NOMO-1 treated with DMSO at 0.1 percent for 48 hours (cell line): ENCODE measurements around the gene PES1.
"Not testable (repeated sequence)": the region's sequence is repeated elsewhere in the genome, so short reads cannot be mapped to it uniquely, and the experiment has no call there.

Source experiments
- DNase-seq: peaks from one replicate; lab custom pipeline; 2025; ENCODE audit not compliant: unreplicated experiment; lab: John Stamatoyannopoulos, UW

The PES1 gene

DNA sequence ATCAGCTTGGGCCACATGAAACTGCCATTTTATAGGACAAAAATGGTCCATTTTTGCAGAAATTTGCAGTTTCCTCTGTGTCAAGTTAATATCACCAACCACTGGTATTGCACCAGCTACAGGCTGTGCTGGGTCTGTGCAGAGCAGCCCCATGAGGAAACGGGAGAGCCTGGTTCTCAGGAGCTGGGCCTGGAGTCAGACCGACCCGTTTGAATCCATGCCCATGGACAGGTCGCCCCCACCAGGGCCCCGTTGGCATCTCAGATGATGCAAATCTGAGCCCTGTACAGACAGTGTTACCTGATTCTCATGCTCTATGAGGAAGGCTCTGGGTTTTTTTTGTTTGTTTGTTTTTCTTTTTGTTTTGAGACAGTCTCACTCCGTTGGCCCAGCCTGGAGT is 35.3 kb downstream of the PES1 start:
- DNase-seq: no peak

DNA sequence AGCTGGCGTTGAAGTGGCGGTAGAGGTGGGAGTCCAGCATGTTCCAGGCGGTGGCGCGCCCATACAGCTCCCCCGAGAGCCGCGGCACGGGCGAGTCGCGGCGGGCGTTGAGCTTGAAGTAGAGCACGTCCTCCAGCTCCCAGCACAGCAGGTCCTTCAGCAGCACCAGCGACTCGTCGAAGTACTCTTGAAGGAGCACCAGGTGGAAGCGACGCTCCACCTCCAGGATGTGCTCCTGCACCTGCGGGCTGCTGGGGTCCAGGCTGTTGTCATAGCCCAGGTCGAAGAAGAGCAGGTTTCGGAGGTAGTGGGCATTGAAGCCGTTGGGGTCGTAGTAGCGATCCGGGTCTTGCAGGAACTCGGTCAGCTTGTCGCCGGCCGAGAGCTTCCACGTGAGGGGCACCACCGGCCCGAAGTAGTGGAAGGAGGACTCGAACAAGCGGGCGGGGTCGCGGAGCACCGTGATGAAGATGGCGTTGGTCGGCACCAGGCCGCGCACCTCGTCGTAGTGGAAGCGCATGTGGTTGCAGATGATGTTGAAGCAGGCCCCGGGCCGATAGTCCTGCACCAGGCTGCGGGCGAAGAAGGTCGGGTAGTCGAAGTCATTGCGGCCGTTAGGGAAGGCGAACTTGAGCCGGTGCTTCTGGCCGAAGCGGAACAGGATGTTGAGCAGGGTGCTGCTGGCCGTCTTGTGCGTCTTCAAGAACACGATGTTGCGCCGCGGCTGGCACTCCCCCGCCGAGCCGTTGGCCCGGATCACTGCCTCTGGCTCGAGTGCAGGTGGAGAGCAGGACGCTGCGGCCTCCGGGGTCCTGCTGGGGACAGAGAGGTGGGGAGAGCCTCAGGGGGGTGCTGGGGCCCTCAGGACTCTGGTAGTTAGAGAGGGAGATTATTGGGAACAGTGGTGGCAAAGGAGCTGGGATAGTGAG is 36.2 kb downstream of the PES1 start:
- DNase-seq: no peak

DNA sequence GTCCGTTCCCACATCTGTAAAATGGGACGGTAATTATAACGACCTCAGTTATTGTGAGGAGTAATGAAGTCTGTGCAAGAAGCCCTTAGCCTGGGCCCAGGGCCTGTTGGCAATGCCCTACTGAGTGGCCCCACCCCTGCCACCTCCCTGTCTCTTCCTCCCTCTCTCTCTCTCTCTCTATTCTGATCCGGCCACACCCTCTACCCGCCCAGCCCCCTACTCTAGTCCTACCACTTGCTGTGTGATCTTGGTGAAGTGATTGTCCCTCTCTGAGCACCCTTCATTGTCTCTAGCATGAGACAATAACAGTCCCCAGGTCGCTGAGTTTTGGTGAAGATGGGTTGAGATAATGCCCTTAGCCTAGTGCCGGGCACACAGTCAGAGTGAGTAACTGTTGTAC is 37.7 kb downstream of the PES1 start:
- no peak for DNase-seq

DNA sequence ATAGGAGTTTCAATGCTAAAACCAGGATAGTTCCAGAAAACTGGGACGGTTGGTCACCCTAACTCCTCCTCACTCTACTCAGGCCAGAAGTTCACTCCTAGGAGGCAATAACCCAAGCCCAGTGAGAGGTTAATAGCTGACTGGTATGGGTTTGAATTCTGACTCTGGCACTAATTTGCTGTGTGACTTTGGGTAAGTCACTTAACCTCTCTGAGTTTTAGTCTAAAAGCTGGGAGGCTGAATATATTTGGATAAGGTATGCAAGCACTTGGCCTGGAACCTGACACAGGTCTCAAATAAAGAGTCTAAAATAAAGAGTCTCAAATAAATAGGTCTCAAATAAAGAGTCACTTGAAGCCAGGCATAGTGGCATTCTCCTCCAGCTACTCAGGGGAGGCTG is 39.0 kb downstream of the PES1 start:
- DNase-seq: no peak

DNA sequence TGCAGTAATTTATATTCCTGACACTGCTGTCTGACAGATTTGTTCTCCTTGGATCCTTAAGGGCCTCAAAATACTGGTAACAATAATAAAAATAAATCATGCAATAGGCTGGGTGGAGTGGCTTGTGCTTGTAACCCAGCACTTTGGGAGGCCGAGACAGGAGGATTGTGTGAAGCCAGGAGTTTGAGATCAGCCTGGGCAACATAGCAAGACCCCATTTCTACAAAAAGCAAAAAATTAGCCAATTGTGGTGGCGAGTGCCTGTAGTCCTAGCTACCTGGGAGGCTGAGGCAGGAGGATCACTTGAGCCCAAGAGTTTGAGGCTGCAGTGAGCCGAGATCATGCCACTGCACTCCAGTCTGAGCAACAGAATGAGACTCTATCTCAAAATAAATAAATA is 39.9 kb downstream of the PES1 start:
- not testable (repeated sequence) for DNase-seq

DNA sequence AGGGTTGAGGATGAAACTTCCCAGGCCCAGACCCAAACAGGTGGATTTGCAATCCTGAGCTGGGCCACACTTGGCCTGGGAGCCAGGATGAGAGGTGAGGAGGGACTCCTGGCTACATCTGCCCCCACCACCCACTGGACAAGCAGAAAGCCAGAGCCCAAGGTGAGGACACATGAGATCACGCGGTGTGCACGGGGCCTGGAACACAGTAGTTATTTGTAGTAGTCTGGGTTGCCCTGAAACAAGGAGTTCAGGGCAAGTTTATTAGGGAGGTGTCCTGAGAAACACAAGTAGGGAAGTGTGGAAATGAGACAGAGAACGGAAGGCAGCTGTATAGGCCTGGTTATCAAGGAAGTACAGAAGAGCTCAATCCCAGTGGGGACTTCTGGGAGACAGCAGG is 44.5 kb downstream of the PES1 start:
- no peak for DNase-seq

DNA sequence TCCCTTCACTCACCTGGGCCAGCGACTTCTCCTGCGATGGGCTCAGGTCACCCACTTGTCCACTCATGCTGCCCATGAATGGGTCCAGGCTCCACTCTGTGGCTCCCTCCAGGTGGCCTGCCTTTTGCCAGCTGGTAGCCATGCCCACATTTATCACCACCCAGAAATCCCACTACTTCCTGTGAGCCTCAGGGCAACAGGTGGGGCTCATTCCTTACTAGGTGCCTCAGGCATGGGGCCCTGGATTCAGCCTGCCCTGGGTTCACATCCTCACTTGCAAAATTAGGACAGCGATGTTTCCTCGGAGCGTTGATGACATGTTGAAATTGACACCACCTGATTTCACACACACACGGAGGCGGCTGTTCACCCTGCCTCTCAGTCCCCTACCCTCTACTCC is 45.1 kb downstream of the PES1 start, which contains the start of gene SEC14L6:
SEC14L6 (minus strand) TSS at position 126 of the 400 bp plus-strand sequence; CDS start at position 67, 59 bp downstream.
- no peak for DNase-seq

DNA sequence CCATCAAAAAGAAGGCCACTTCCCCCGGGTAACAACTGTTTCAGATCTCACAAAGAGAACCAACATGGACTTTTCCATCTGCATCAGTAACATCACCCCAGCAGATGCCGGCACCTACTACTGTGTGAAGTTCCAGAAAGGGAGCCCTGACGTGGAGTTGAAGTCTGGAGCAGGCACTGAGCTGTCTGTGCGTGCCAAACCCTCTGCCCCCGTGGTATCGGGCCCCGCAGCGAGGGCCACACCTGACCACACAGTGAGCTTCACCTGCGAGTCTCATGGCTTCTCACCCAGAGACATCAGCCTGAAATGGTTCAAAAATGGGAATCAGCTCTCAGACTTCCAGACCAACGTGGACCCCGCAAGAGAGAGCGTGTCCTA is 48.9 kb downstream of the PES1 start:
- DNase-seq: no peak

DNA sequence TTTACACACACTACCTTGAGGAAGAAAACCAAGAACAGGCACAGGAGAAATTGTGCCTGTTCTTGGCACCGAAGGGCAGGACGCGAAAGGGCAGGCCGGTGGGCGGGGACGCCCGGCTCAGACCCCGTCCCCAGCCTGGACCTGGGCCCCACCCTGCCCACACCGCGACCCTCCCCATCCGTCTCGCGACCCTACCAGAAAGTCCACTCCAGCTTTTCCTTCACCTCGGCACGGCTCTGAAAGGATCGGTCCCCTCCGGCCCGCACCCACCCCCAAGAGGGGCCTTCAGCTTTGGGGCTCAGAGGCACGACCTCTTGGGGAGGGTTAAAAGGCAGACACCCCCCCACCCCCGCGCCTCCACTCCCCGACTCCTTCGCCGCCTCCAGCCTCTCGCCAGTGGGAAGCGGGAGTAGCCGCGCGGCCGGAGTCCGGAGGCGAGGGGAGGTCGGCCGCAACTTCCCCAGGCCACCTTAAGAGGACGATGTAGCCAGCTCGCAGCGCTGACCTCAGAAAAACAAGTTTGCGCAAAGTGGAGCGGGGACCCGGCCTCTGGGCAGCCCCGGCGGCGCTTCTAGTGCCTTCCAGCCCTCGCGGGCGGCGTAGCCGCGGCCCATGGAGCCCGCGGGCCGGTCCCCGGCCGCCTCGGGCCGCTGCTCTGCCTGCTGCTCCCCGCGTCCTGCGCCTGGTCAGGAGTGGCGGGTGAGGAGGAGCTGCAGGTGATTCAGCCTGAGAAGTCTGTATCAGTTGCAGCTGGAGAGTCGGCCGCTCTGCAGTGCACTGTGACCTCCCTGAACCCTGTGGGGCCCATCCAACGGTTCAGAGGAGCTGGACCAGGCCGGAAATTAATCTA is 49.5 kb downstream of the PES1 start:
- DNase-seq: no peak

DNA sequence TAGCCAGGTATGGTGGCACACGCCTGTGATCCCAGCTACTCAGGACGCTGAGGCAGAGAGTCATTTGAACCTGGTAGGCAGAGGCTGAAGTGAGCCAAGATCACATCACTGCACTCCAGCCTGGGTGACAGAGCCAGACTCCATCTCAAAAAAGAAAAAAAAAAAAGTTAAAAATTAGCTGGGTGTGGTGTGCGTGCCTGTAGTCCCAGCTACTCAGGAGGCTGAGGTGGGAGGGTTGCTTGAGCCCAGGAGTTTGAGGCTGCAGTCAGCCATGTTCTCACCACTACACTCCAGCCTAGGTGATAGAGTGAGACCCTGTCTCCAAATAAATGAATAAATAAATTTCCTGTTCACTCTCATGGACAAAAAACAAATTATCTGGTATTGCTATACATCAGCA is 50.2 kb downstream of the PES1 start:
- not testable (repeated sequence) for DNase-seq

DNA sequence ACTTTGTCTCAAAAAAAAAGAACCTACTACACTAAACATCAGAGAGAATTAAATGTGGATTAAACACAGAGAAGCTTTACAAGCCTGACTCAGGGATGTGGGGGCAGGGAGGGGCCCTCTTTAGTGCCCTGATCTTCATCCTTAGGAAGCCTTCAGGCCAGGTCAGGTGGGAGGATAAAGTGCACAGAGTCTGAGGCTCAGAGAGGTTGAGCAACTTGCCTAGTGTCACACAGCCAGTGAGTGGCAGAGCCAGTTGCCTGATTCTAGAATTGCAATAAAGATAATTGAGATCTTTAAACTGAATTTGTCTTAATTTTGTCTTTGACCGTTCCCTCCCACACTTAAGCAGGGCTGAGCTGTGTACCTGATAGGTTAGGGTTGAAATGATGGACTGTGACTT is 52.3 kb downstream of the PES1 start:
- DNase-seq: no peak

DNA sequence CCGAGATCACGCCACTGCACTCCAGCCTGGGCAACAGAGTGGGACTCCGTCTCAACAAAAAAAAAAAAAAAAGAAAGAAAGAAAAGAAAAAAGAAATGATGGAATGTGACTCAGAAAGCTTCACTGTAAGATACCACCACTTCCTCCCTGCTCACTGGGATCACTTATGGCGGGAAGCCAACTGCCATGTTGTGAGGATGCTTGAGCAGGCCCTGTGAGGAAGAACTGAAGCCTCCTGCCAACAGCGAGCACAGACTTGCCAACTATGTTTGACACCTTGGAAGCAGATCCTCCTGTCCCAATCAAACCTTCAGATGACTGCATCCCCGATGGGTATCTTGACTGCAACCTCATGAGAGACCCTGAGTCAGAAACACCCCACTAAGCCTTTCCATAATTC is 53.4 kb downstream of the PES1 start:
- no peak for DNase-seq

DNA sequence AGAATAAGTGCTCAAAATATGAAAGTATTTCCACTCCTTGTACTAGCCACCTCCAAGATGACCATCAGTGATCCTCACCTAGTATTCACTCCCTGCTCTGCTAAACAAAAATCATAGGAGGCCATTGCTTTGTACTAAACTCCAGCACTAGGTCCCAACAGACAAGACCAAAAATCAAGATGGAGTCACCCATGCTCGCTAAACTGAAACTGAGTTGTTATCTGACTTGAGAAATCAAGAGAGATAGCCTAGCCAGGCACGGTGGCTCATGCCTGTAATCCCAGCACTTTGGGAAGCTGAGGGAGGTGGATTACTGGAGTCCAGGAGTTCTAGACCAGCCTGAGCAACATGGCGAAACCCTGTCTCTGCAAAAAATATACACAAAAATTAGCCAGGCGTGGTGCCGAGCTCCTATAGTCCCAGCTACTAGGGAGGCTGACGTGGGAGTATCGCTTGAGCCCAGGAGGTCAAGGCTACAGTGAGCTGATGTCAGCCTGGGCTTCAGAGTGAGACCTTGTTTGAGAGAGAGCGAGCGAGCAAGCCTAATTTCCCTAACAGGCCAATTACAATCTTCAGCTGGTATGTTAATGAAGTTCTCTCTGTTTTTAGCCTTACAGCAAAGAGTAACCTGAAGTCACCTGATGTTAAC is 54.5 kb downstream of the PES1 start:
- DNase-seq: no peak

DNA sequence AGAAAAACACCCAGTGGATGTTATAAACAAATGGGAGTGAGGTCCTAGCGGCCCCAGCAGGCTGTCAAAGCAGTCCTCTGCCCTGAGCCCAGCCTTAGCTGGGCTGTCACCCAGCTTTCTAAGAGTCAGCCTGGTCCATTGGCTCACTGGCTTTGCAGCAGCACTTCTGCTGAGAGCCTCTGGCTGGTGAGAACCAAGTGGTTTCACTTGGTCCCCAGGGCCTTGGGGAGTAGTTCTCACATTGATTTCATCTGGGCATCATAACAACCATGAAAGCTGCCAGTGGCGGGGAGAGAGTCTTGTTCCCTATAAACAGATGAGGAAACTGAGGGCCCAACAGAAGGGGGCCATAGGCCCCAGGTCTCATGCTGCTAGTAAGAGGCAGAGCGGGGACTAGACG is 56.5 kb downstream of the PES1 start:
- no peak for DNase-seq

DNA sequence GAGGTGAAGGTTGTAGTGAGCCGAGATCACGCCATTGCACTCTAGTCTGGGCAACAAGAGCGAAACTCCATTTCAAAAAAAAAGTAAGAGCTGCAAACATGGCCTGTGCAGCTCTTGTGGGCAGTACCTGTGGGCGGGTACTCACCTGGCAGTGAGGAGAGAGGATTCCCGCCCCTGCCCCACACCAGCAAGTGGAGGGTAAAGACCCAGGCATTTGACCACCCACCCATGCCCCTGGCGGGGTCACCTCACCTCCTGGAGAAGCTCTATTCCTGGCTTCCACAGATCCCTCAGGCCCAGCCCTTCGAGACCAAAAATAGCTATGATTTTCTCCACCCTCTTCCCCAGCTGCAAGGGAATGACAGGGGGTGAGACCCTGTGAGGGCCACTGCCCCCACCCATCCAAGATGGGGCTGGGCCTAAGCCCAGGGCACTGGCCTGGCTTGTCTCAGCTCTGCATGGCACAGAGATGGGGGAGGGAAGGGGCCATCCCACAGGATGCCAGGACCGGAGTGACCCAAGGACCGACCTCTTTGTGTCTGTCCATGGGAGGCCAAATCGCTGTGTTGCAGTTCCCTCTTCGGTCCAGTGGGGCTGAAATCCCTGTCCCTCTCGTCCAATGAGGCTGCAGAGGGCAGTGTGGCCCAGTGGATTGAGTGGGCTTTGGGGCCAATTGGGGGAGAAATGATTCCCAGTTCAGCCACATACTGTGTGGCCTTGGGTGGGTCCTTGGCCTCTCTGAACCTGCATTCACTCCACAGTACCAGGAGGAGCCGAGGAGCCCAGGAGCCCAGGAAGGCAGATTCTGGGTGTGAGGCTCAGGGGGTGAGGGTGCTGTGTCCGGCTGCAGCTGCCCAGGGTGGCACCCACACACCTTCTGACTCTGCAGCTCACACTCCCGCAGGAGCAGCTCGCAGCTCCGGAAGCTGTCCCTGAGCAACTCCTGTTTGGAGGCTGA is 59.8 kb downstream of the PES1 start:
- no peak for DNase-seq

DNA sequence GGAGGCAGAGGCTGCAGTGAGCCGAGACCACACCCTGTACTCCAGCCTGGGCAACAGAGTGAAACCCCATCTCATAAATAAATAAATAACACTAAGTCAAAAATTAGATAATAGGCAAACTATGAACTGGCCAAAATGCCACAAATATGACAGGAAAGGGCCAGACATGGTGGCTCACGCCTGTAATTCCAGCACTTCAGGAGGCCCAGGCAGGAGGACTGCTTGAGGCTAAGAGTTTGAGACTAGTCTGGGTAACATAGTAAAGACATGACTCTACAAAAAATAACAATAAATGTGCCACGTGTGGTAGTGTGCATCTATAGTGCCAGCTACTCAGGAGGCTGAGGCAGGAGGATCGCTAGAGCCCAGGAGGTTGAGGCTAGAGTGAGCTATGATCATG is 65.1 kb downstream of the PES1 start:
- no peak for DNase-seq
